ENCODE data around the gene SKA2.
"Not testable (repeated sequence)": the region's sequence is repeated elsewhere in the genome, so short reads cannot be mapped to it uniquely, and the experiment has no call there.

SKA2 gene, protein sequence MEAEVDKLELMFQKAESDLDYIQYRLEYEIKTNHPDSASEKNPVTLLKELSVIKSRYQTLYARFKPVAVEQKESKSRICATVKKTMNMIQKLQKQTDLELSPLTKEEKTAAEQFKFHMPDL
- total RNA-seq: 7.1 to 35.8 (median 14.3) reads per million in 17 experiments

DNA sequence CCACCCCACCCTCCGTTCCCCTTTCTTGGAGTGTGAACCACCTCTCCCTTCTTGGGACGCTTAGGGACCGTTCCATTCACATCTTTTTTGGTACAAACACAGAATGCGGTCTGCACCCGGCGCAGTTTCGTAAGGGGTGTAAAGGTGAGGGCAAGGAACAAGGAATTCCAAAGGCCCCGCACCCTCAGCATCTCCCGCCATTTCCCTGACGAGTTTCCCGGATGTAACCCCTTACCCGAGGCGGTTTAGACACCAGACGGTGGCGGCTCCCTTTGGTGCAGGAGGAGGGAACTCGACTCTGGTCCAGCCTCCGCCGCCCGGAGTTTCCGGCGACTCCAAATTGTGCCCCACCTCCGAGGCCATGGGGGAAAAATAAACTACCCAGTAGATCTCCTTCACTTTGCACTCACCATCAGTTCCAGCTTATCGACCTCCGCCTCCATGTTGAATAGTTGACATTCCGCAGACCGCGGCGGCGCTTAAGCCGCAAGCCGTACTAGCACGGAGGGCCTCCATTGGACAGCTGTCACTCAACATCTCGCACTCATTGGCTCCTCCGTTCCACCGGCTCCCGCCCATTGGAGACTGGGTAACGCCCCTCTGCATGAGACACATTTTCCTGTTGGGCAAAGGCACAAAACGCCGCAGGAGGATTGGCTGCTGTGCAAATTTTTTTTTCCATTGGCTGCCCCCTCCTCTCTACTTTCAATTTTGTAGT, at the start of gene SKA2:
Gene SKA2 (minus strand): TSS at position 466 of the 718 bp plus-strand sequence. CDS start 23 bp downstream, at position 443.
- peak in 3 of 4 experiments; percentile 97 to 99 (median 98) for DNase-seq

DNA sequence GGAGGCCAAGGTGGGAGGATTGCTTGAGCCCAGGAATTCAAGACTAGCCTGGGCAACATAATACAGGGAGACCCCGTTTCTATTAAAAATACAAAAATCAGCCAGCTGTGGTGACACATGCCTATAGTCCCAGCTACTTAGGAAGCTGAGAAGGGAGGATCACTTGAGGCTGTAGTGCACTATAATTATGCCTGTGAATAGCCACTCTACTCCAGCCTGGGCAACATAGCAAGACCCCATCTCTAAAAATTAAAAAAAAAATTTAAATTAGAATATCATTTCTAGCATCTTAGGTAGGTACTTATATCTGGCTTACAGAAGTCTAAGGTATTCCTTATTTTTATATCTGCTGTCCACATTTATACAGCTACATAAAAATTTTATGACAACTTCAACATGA, 47.3 kb upstream of the SKA2 start:
- DNase-seq: no peak

DNA sequence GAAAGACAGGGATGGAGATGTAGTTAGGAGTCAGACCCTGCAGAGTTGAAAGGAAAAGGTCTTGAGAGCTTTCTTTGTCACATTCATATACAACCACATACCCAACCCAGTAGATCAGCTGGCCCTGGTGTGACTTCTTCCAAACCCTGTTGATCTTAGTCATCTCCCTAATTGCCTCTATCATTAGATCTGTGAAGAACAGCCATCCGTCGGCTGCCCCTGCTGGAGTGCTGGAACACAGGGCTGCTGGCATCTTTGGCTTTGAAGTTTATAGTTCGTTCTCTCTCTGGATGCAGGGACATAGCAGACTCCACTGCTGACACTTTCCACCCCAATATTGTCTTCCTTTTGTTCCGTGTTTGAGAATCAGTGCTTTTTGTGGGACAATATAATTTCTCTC, 44.4 kb upstream of the SKA2 start:
- DNase-seq: no peak

DNA sequence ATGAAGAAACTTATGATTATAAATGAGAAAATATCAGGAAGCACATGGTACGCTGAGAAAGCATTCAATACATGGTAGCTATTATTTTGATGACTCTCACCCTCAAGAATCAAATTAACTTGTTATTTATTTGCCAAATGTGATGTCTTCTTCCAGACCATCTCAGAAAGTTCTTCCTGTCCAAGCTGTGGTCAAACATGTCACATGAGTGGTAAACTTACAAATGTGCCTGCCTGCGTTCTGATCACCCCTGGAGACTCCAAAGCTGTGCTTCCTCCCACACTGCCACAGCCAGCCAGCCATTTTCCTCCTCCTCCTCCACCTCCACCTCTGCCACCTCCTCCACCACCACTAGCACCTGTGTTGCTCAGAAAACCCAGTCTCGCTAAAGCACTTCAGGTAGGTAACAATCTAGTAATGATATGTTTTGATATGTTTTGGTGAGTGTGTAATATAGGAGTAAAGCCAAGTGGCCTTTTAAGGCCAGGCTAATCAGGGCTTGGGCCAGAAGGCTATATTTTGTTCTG, 38.4 kb upstream of the SKA2 start:
- no peak for DNase-seq

GRCh38 chr17:59190806-59191205, 35.8 kb upstream of the SKA2 start:
- no peak for DNase-seq

DNA sequence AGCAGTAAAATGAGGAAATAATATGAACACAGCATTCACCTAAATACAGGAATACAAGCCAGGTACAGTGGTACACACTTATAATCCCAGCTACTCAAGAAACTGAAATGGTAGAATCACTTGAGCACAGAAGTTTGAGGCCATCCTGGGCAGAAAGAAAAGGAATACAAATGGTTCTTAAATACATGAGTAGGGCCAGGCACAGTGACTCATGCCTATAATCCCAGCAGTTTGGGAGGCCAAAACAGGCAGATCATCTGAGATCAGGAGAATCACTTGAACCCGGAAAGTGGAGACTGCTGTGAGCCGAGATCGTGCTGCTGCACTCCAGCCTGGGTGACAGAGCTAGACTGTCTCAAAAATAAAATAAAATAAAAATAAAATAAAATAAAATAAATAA, 31.9 kb upstream of the SKA2 start:
- no peak for DNase-seq

DNA sequence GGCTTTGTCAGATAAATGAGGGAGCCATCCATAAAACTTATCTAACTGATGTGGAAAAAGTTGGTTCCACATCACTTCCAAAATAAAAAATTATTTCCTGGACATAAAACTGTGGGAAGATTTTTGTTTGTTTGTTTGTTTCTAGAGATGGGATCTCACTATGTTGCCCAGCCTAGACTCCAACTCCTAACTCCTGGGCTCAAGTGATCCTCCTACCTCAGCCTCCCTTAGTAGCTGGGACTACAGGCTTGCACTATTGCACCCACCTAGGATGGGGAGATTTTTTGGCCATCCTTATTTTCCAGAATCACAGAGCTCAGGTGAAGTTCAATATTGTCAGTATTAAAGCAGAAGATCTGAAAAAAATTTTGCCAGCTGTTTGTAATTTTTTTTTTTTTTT, 31.0 kb upstream of the SKA2 start:
- no peak for DNase-seq

- no peak for DNase-seq
These were observed 26.5 kb upstream of the SKA2 start for GRCh38 chr17:59181481-59181880.

GRCh38 chr17:59180626-59181025, 25.6 kb upstream of the SKA2 start:
- no peak for DNase-seq

GRCh38 chr17:59179601-59180000, 24.6 kb upstream of the SKA2 start:
- DNase-seq: not testable (repeated sequence)

- DNase-seq: no peak
These were observed 23.4 kb upstream of the SKA2 start for GRCh38 chr17:59178266-59178985.

- no peak for DNase-seq
These were observed 20.1 kb upstream of the SKA2 start for GRCh38 chr17:59175076-59175475.

DNA sequence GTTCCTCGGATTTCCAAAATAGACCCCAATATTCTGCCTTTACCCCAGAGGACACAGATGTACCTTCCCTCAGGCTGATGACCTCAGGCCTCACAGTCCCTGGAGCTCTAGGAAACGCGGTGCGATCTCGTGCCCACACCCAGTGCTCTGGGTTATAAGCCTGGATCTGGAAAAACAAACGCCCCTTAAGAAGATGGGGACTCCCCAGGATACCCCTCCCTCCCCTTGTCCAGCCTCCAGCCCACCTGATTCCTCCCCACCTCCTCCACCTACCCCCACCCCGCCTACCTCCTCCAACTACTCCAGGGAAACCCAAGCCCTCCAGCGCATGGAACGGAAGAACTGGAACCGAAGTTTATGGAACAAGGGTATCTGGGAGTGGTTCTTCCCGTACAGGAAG, 19.7 kb upstream of the SKA2 start:
- DNase-seq: no peak

GRCh38 chr17:59172436-59173004, 17.5 kb upstream of the SKA2 start:
- DNase-seq: no peak

- peak; percentile 11 to 47 (median 36) for DNase-seq
These were observed 12.6 kb upstream of the SKA2 start for GRCh38 chr17:59167571-59168001.

GRCh38 chr17:59165933-59166342, 11.0 kb upstream of the SKA2 start:
- peak; percentile 27 to 56 (median 44) for DNase-seq

GRCh38 chr17:59161477-59161876, 6.5 kb upstream of the SKA2 start:
- no peak for DNase-seq

GRCh38 chr17:59160157-59161025, 5.4 kb upstream of the SKA2 start:
- peak in 1 of 4 experiments; percentile 28 for DNase-seq

GRCh38 chr17:59155439-59156177, 622 bp upstream of the SKA2 start, which contains the start of gene PRR11:
TSS of gene PRR11 (plus strand) at chr17:59155746. CDS start at chr17:59169753, 14,007 bp downstream.
- peak; percentile 97 to 100 (median 98) for DNase-seq

DNA sequence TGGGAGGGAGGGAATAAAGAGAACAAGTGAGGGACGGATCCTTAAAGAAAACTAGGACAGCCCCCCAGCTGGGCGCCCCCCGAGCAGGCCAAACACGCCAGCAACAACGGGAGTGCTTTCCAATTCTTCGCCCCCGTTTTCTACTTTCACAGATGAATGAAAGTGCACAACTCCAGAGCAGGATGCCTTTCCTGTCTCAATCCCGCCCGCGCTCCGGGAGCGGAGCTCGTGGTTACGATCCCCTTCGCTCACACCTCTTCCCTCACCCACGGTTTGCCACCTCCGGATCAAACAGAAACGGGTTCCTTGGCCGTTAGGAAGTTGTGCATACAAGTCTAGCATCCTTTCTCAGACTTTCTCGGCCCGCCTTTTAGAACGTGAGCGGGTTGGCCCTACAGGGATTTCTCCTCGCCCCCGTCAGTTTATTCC, 680 bp downstream of the SKA2 start:
- DNase-seq: peak; percentile 41 to 60 (median 48)

- DNase-seq: no peak
These were observed 2.1 kb downstream of the SKA2 start for GRCh38 chr17:59152925-59153324.
